Measurements from ENCODE around the gene THSD7A. TPM values are rescaled to one million over a fixed set of nuclear protein-coding genes. Genes with fewer than 3 reads are reported as not detected.
A peak's percentile ranks its signal among the peaks of the same experiment; 100 is the strongest.

The THSD7A gene
- total RNA-seq, 1 experiment from 2014 or later, result 0.68 TPM

DNA sequence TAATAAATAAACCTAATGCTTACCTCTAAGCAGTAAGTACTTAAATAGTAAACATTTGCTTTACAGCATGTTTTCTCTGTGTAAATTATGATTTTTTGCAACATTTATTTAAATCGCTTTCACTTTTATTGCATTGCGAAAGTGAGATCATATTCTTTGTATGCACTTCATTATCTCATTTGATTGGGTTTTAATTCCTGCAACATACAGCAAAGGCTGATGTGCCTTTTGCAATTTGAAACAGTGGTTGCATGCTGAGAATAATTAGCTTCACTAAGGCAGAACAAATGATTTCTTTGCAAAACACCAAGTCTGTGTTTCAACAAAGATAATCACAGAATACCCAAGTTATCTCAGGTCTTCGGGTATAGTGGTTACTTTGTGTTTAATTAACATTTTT is 16.3 kb upstream of the THSD7A start (continued):
- no peak for TF ChIP-seq IRF2 (CRISPR knock-in tag; IDR thresholded peaks at IDR 0.05; ENCODE audit: borderline replicate concordance, low read depth)
- no peak for TF ChIP-seq TEAD1 (CRISPR knock-in tag; IDR thresholded peaks at IDR 0.05)

DNA sequence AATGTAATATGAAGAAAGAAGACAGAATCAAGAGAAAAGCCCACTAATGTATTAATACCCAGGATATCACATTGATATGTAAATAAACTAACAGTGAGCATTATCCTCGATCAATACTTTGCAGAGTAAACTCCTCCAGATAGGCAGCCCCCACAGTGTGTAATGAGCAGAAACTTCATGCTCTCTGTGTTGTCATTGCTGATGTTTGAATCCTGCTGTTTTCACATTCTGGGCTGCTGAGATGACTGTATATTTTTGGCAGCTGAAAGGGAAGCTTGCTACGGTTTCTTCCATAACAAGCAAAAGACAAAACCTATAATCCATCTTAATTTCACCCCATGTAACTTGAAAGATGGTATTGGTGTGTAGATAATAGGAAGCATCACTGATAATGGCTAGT is 15.3 kb upstream of the THSD7A start:
- no peak overlapping the region for H3K4me3 Mint-ChIP-seq
- DNase-seq (ENCODE audit: low spot score) (no peak), ATAC-seq (peak; percentile 60)
- H3K9me3 Mint-ChIP-seq, result no peaks in the 10 kb centered on the region
- peak overlapping the region; percentile 38; the same call in 1 of the 2 replicates for H3K27ac Mint-ChIP-seq
- TF ChIP-seq JUN (CRISPR knock-in tag; IDR thresholded peaks at IDR 0.05) (no peak), NFE2L1 (CRISPR knock-in tag; IDR thresholded peaks at IDR 0.05) (no peak), ZNF671 (CRISPR knock-in tag; IDR thresholded peaks at IDR 0.05) (no peak), NR1H2 (CRISPR knock-in tag; IDR thresholded peaks at IDR 0.05) (no peak), ZNF138 (CRISPR knock-in tag; conservative IDR thresholded peaks at IDR 0.05) (no peak), FOXK1 (CRISPR knock-in tag; IDR thresholded peaks at IDR 0.05) (no peak), TCF7 (CRISPR knock-in tag; IDR thresholded peaks at IDR 0.05; ENCODE audit: low read depth) (no peak)
- TF ChIP-seq, protein P1, sequence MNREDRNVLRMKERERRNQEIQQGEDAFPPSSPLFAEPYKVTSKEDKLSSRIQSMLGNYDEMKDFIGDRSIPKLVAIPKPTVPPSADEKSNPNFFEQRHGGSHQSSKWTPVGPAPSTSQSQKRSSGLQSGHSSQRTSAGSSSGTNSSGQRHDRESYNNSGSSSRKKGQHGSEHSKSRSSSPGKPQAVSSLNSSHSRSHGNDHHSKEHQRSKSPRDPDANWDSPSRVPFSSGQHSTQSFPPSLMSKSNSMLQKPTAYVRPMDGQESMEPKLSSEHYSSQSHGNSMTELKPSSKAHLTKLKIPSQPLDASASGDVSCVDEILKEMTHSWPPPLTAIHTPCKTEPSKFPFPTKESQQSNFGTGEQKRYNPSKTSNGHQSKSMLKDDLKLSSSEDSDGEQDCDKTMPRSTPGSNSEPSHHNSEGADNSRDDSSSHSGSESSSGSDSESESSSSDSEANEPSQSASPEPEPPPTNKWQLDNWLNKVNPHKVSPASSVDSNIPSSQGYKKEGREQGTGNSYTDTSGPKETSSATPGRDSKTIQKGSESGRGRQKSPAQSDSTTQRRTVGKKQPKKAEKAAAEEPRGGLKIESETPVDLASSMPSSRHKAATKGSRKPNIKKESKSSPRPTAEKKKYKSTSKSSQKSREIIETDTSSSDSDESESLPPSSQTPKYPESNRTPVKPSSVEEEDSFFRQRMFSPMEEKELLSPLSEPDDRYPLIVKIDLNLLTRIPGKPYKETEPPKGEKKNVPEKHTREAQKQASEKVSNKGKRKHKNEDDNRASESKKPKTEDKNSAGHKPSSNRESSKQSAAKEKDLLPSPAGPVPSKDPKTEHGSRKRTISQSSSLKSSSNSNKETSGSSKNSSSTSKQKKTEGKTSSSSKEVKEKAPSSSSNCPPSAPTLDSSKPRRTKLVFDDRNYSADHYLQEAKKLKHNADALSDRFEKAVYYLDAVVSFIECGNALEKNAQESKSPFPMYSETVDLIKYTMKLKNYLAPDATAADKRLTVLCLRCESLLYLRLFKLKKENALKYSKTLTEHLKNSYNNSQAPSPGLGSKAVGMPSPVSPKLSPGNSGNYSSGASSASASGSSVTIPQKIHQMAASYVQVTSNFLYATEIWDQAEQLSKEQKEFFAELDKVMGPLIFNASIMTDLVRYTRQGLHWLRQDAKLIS (CRISPR knock-in tag; IDR thresholded peaks at IDR 0.05; ENCODE audit: borderline replicate concordance), result no peak
- peaks cover 50% of the 10 kb centered on the region for H3K4me1 Mint-ChIP-seq
- no peaks in the 10 kb centered on the region for H3K36me3 Mint-ChIP-seq
- ChIA-PET CTCF (interaction anchor here (1.1 to 1.2 kb wide), 2 partner anchors 420 to 611 kb away, joined by 3 to 4 read pairs; no protein-coding TSS in a partner anchor), POLR2A (no interaction called here)
- H3K27me3 Mint-ChIP-seq (ENCODE audit: low read depth), result no peaks in the 10 kb centered on the region

GRCh38 chr7:11846361-11846955 is 14.5 kb upstream of the THSD7A start:
- DNase-seq (ENCODE audit: low spot score) (no peak), ATAC-seq (no peak)
- Mint-ChIP-seq H3K36me3 (no peaks in the 10 kb centered on the region), H3K4me1 (peaks cover 50% of the 10 kb centered on the region), H3K9me3 (no peaks in the 10 kb centered on the region), H3K27me3 (ENCODE audit: low read depth) (no peaks in the 10 kb centered on the region), H3K27ac (peak overlapping the region; percentile 68), H3K4me3 (peak overlapping the region; percentile 40)
- ChIA-PET CTCF (interaction anchor here (0.9 to 1.2 kb wide), 3 partner anchors 15 to 612 kb away, joined by 3 to 4 read pairs (median 4); partner anchors contain the start of gene THSD7A), POLR2A (no interaction called here)
- no peak for TF ChIP-seq ZBTB21 (CRISPR knock-in tag; IDR thresholded peaks at IDR 0.05; ENCODE audit: borderline replicate concordance)
- no peak for TF ChIP-seq ETV6 (CRISPR knock-in tag; IDR thresholded peaks at IDR 0.05)
- no peak for TF ChIP-seq PRRX2 (CRISPR knock-in tag; IDR thresholded peaks at IDR 0.05)
- TF ChIP-seq PREB (CRISPR knock-in tag; IDR thresholded peaks at IDR 0.05; ENCODE audit: borderline replicate concordance), result no peak
- no peak for TF ChIP-seq HMGA2 (CRISPR knock-in tag; IDR thresholded peaks at IDR 0.05)
- no peak for TF ChIP-seq RORB (CRISPR knock-in tag; IDR thresholded peaks at IDR 0.05)
- no peak for TF ChIP-seq ZNF263 (CRISPR knock-in tag; IDR thresholded peaks at IDR 0.05; ENCODE audit: low read depth)
- TF ChIP-seq, protein P2, sequence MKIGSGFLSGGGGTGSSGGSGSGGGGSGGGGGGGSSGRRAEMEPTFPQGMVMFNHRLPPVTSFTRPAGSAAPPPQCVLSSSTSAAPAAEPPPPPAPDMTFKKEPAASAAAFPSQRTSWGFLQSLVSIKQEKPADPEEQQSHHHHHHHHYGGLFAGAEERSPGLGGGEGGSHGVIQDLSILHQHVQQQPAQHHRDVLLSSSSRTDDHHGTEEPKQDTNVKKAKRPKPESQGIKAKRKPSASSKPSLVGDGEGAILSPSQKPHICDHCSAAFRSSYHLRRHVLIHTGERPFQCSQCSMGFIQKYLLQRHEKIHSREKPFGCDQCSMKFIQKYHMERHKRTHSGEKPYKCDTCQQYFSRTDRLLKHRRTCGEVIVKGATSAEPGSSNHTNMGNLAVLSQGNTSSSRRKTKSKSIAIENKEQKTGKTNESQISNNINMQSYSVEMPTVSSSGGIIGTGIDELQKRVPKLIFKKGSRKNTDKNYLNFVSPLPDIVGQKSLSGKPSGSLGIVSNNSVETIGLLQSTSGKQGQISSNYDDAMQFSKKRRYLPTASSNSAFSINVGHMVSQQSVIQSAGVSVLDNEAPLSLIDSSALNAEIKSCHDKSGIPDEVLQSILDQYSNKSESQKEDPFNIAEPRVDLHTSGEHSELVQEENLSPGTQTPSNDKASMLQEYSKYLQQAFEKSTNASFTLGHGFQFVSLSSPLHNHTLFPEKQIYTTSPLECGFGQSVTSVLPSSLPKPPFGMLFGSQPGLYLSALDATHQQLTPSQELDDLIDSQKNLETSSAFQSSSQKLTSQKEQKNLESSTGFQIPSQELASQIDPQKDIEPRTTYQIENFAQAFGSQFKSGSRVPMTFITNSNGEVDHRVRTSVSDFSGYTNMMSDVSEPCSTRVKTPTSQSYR (CRISPR knock-in tag; IDR thresholded peaks at IDR 0.05), result no peak
- TF ChIP-seq ZNF416 (CRISPR knock-in tag; IDR thresholded peaks at IDR 0.05), result no peak
- no peak for TF ChIP-seq SMAD3 (CRISPR knock-in tag; IDR thresholded peaks at IDR 0.05; ENCODE audit: borderline replicate concordance)
- TF ChIP-seq, protein P3, sequence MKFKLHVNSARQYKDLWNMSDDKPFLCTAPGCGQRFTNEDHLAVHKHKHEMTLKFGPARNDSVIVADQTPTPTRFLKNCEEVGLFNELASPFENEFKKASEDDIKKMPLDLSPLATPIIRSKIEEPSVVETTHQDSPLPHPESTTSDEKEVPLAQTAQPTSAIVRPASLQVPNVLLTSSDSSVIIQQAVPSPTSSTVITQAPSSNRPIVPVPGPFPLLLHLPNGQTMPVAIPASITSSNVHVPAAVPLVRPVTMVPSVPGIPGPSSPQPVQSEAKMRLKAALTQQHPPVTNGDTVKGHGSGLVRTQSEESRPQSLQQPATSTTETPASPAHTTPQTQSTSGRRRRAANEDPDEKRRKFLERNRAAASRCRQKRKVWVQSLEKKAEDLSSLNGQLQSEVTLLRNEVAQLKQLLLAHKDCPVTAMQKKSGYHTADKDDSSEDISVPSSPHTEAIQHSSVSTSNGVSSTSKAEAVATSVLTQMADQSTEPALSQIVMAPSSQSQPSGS (CRISPR knock-in tag; IDR thresholded peaks at IDR 0.05; ENCODE audit: borderline replicate concordance, low read depth), result no peak
